Esophagus squamous epithelium (tissue), 4 donors: ENCODE data around the gene DNM3.

Source experiments
- POLR2A ChIP-seq, 4 donors: fragments of 450-650 bp; IDR thresholded peaks; one replicate each; pipeline ENCODE4 v1.6.1; 2017; ENCODE audit warnings: antibody characterized with exemption in 4 of 4, mild to moderate bottlenecking in 4 of 4, moderate library complexity in 3 of 4
- TF ChIP-seq, protein P1 (sequence below), 6 experiments: fragments of 450-650 bp in 4 of 6; fragments of 200-600 bp in 2 of 6; sonication (generic) in 2 of 6; IDR thresholded peaks; one replicate each; pipeline ENCODE4 v1.5.1; 2016 to 2019; ENCODE audit warnings: antibody characterized with exemption in 6 of 6, mild to moderate bottlenecking in 4 of 6, moderate library complexity in 4 of 6

DNA sequence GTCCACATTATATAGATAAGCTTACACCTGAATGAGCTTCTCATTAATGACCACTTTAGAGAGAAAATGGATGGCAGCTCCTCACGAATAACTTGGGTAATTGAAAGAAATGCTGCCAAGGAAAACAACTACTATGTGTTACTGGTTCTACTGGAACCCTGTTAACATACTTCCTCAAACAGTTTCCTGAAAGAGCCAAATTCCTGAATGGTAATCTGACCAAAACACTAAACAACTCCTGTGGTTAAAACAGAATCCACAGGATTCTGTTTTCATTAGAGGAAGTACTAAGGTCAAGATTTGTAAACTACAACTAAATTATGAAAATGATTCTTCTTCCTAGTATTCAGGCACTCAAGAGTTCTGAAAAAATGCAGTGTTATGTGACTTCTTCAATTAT lies 107.2 kb downstream of the DNM3 start:
- TF ChIP-seq, protein P1, sequence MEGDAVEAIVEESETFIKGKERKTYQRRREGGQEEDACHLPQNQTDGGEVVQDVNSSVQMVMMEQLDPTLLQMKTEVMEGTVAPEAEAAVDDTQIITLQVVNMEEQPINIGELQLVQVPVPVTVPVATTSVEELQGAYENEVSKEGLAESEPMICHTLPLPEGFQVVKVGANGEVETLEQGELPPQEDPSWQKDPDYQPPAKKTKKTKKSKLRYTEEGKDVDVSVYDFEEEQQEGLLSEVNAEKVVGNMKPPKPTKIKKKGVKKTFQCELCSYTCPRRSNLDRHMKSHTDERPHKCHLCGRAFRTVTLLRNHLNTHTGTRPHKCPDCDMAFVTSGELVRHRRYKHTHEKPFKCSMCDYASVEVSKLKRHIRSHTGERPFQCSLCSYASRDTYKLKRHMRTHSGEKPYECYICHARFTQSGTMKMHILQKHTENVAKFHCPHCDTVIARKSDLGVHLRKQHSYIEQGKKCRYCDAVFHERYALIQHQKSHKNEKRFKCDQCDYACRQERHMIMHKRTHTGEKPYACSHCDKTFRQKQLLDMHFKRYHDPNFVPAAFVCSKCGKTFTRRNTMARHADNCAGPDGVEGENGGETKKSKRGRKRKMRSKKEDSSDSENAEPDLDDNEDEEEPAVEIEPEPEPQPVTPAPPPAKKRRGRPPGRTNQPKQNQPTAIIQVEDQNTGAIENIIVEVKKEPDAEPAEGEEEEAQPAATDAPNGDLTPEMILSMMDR (IDR thresholded peaks at IDR 0.05) = no peak
- no peak for TF ChIP-seq POLR2A (IDR thresholded peaks at IDR 0.05)
